Cortex of kidney (tissue), 1 donor: ENCODE measurements around the gene CALR3.
"Not testable (repeated sequence)": the region's sequence is repeated elsewhere in the genome, so short reads cannot be mapped to it uniquely, and the experiment has no call there.

Experiments
- DNase-seq: peaks from one replicate; lab custom pipeline; 2025; lab: John Stamatoyannopoulos, UW

Gene CALR3, protein sequence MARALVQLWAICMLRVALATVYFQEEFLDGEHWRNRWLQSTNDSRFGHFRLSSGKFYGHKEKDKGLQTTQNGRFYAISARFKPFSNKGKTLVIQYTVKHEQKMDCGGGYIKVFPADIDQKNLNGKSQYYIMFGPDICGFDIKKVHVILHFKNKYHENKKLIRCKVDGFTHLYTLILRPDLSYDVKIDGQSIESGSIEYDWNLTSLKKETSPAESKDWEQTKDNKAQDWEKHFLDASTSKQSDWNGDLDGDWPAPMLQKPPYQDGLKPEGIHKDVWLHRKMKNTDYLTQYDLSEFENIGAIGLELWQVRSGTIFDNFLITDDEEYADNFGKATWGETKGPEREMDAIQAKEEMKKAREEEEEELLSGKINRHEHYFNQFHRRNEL

DNA sequence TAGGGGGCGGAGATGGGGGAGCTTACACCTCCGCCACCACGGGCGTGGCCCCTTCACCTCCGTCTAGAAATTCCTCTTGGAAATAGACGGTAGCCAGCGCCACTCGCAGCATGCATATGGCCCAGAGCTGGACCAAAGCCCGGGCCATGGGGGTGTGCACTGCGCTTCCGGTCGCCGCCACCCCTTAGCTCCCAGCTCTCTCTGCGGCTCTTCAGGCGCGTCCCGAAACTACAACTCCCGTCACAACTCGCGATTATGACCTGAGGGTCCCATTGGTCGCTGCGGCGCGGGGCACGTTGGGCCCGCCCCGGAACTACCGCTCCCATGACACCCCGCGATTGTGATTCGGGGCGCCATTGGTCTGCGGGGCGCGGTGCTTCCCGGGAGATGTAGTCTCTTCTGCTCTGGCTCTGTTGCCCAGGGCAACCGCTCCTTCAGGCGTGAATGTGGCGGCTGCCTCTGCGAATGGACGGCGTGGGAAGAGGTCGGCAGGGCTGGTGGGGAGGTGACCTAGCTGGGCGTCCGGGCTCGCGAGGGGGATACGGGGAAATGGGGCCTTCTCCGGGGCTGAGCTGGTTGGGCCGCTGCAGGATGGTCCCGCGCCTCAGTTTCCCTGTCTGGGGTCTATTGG lies at the start of gene CALR3, which contains the start of gene C19orf44:
Gene CALR3 (minus strand): TSS at position 186 of the 631 bp plus-strand sequence. CDS start 38 bp downstream, at position 148.
Gene C19orf44 (plus strand): TSS at position 413 of the 631 bp plus-strand sequence. CDS start 4,399 bp downstream, outside the sequence.
- DNase-seq = peak; percentile 94

DNA sequence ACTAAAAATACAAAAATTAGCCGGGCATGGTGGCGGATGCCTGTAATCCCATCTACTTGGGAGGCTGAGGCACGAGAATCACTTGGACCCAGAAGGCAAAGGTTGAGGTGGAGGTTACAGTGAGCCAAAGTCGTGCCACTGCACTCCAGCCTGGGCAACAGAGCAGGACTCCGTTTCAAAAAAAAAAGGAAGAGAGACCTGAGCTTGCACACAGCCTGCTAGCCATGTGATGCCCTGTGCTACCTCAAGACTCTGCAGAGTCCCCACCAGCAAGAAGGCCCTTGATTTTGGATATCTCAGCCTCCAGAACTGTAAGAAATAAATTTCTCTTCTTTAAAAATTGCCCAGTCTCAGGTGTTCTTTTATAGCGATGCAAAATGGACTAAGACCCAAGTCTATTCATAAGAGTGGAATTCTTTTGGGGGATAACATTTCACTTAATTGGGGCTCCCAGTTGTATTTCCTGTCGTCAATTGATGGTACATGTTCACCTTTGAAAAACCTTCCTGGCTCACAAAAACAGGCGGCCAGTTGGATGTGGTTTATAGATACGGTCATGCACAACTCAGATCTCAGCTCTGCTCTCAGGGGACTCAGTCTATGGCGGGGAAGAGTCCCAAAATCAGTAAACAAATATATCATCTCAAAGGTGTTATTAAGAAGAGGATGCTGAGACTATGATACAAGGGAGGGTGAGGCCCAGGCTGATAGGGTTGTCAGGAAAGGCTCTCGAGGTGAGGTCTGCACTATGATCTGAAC lies 48.7 kb upstream of the CALR3 start:
- no peak for DNase-seq

DNA sequence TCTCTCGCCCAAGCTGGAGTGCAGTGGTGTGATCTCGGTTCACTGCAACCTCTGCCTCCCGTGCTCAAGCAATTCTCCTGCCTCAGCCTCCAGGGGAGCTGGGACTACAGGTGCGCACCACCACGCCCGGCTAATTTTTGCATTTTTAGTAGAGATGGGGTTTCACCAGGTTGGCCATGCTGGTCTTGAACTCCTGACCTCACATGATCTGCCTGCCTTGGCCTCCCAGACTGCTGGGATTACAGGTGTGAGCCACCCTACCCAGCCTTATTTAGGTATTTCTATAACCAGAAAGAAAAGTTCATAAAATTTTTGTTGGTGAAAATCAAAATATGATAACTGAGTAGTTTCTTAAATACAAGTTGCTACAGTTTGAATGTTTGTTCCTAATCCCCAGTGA lies 47.8 kb upstream of the CALR3 start:
- DNase-seq = not testable (repeated sequence)

DNA sequence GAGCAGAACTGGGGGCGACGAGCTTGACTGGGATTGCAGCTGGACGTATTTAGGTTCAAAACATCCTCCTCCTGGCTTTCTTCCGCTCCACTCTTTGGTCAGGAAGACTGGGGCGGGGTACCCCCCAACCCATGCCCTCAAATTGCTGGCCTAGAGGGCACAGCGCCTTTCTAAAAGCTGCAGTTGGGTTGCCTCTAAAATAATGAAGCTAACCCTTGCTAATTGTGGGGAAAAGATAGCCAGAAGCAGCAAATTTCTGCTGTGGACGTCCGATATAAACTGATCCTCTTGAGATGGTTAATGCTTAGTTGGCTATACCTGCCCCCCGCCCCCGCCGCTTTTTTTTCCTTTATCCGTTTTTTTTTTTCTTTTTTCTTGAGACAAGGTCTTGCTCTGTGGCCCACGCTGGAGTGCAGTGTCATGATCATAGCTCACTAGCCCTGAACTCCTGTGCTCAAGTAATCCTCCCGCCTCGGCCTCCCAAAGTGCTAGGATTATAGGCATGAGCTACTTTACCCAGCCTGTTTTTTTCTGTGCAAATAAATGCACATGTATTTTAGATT lies 47.0 kb upstream of the CALR3 start:
- DNase-seq = no peak

DNA sequence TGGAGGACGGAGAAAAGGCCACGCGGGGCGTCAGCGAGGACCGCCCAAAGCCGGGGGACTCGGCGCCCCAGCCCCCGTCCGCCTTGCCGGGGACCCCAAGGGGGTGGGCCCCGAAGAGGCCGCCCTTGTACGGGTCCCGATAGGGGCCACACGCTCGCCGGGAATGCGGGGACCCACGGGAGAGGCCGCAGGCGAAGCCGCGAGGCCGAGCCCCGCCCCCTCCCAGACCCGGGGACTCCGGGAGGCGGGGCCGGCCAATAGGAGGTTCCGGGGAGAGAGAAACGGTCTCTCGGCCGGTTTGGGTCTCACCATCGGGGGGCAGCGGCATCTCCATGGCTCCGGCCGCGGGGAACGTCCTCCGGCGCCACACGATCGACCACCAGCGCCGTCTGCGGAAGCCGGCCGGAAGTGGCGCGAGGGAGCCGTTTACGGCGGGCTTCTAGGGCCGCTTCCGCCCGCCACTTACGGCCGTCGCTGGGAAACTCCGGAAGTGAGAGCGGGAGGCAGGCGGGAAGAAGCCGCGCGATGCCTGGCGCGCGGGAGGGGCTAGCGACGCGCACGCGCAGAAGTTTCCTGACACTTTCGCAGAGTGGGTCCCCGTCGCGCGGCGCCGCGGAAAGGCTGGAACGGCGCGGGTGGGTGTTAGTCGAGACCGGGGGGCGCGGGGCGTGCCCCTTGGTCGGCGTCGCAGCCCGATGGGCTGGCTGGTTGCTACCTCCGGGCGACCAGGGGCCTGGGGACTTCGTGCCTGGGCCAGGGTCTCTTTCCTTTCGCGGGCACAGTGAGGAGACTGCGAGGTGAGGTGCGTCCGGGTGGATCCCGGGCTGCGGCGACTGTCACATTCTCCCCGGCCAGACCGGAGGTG lies 46.3 kb upstream of the CALR3 start, which contains the start of gene CHERP:
Gene CHERP (minus strand): TSS at position 393 of the 865 bp plus-strand sequence. CDS start 59 bp downstream, at position 334.
- no peak for DNase-seq

DNA sequence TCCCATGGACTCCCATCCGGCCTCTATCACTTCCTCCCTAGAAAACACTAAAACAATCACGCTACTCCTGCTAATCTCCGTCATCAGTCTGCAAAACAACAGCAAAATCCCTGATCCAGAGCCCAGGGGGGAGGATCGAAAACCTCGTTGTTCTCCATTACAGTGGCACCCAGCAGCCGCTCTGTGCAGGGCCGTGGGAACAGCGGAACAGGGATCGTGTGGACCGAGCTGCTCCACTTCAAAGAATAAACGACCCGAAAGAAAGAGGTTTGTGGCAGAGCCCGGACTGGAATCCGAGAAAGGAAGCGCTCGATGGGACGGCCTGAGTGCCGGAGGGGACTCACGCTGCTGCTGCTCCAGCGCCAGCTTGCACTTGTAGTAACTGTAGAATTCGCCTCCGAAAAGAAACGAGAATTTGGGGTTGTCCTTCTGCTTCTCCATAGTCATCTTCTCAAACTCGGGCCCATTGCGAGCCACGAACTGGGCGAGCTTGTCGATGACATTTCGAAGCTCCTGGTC lies 45.6 kb upstream of the CALR3 start:
- no peak for DNase-seq

DNA sequence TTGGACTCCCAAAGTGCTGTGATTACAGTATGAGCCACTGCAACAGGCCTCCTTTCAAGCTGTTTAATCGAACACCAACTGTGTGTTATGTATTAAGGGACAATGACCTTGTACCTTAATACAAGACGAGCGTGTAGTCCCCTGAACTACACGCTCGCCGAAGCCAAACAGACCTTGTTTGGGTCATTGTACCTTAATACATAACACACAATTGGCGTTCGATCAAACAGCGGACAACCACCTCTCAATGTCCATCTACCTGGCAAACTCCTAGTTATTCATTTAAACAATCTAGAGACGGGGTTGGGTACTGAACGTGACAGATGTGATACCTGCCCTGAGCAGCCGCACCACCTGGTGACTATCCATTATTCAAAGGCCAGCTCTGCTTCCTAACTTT lies 45.0 kb upstream of the CALR3 start:
- DNase-seq = no peak

DNA sequence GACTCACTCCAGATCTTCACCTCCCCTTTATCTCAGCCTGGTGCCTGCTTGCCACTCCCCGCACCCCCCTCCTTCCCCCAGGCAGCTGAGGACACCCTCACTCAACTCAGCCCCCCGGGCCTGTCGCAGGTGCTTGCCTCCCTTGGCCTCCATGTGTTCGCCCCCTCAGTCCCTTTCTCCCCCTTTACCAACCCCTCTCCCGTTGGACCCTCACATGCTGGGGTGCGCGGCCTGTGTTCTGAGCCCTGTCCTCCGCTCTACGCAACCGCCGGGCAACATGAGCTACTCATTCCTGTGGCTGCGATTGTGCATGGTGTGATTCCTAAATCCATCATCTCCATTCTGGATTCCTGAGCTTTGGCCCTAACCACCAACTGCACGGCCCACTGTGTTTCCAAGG lies 41.1 kb upstream of the CALR3 start:
- no peak for DNase-seq

DNA sequence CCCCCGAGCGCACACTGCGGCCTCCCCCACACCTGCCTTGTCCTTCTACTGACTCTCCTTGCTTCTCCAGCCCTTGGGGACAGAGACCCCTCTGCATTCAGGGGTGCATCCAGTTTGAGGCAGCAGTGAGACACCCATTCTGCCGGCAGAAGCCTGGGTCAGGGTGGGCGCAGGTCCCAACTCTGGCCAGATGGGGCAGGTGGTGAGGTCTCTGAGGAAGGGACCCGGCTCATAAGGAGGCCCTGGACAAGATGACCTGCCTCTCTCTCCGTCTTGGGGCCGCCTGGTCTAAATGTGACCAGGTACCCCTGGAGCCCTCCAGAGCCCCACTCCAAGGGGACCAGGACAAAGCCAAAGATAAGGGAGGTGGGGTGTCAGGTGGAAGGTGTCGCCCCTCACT lies 40.2 kb upstream of the CALR3 start:
- no peak for DNase-seq

DNA sequence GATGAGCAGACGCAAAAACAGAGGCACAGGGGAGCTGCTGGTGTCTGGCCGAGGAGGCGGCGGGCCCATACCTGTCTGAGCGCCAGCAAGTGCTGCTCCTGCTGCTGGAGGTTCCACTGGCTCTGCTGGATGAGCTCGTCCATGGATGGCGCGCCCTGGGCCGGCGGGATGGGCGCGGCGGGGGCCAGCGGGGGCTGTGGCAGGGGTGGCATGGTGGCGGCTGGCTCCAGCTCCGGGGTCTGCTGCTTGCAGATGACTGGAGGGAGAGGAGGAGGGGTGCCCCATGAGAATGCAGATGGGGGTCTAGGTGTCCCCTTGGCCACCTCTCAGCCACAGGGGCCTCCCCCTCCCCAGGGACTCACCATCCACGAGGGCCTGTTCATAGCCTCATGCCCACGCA lies 39.4 kb upstream of the CALR3 start:
- DNase-seq = no peak

DNA sequence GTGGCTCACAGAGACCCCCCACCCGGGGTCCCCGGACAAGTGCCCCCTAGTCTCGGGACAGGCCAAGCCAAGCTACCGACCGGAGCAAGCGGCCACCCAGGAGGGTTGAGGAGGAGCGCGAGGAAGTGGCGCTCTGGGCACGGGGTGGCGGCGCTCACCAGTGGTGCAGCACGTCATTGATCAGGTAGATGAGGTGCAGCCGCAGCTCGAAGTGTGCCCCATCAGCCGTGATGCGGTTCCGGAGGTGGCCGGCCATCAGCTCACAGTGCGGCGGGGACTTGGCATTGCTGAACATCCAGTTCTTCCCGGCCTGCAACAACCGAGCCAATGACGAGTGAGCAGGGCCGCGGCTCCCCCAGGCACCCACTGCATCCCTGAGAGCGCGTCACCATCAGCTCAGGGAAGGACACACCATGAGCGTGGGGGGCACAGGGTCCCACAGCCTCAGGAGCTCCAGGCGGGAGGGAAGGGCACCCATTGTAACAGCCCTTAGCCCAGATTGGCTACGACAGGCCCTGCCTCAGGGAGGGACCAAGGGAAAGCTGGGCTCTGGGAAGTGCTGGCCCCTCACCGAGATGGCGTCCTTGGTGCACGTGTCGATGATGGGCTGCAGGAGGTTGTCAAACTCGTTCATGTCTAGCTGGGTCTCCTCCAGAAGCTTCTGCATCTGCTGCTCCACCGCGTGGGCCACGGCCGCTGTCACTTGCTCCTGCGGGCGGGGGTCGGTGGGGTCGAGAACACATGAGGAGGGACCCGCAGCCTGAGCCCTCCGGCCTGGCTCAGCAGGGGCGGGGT lies 36.7 kb upstream of the CALR3 start:
- DNase-seq = no peak

DNA sequence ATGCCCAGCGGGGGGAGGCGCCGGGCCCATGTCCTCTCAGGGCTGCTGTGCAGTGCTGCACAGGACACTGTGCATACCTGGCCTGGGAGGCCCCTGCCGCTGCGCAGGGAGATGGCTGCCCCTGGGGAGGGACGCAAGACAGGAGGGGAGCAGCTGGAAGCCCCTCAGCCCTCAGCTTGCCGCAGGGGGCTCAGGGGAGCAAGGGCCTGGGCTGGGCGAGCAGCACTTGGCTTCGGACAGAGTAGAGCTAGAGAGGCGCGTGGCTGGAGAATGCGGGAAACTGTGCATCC lies 35.4 kb upstream of the CALR3 start:
- DNase-seq = no peak

DNA sequence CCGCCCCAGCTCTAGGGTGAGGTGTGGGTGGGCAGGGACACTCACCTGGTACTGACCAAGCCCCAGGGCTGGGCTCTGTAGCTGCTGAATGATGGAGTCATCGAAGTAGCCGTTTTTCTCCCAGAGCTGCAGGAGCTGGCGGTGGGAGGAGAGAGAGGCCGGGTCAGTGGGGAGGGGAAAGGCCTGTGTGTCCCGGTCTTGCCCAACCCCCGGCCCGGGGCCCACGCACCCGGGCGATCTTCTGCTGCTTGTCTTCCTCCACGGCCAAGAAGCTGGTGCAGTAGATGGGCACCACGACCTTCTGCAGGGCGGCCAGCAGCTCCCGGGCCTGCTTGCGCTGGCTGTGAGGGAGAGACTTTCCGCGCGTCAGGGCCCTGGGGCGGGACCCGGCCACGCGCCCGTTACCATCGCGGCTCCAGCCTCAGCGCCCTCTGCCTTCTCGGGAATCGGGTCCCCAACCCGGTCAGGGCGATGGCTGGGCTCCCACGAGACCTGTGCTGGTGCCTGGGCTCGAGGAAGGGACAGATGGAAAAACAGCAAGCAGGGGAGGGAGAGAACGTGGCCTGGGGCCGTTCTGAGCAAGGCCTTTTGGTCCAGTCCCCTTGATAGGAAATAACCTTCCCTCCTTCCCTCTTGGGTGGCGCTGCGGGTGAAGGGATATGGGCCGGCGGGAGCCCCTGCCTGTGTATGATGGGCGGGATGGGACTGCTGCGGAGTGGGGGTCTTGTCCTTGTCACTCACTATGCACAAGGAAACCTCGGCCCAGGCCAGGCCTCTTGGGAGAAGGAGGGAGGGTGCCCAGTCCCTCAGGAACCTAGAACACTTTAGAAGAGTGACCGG lies 34.8 kb upstream of the CALR3 start:
- no peak for DNase-seq

DNA sequence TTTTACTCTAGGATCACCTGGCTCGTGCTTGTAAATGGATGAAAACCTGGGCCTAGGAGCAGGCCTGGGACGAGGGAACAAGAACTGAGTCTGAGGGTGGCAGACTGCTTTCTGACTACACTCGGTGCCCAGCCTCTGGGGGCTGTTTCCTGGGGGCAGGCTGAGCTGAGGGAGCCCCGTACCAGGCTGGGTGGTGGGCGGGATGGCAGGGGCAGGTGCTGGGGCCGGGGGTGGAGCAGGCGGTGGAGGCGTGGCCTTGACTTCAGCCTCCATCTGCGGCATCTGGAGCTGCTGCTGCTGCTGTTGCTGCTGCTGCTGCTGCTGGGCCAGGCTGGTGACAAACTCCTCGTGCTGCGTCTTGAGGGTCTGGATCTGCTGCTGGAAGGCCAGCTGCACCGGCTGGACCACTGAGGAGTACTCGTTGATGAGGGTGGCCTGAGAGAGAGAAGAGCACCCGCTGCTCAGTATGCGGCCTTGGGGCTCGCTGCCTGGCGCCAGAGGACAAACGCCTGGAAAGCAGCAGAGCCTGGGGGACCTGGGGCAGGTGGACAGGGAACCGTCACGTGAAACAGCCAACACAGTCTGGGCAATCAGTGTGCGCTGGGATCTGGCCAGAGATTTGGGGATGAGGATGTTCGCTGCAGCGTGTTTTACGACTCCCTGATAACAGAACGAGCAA lies 33.6 kb upstream of the CALR3 start:
- no peak for DNase-seq

DNA sequence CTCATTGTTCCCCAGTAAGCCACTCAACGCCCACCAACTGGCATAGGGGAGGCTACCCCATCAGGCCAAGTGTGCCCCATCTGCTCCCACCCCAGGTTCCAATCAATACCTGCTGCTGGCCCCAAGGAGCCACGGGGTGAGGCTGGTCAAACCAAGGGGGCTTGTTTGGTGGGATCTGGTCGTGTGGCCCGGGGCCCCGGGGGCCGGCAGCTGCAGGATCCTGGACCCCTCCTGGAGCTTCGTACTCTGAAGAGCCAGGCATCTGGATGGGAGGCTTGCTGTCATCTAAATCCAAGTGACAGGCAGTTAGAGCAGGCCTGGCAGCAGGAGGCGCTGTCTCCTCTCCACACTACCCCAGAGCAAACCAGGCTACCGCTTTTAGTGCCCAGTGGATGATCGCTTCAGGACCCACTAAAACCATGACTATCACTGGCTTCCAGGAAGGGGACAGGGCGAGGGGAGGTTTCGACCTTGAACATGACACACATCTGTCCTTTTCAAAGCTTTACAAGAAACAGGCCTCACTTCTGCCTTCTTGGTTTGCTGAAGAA lies 32.1 kb upstream of the CALR3 start:
- DNase-seq = no peak

DNA sequence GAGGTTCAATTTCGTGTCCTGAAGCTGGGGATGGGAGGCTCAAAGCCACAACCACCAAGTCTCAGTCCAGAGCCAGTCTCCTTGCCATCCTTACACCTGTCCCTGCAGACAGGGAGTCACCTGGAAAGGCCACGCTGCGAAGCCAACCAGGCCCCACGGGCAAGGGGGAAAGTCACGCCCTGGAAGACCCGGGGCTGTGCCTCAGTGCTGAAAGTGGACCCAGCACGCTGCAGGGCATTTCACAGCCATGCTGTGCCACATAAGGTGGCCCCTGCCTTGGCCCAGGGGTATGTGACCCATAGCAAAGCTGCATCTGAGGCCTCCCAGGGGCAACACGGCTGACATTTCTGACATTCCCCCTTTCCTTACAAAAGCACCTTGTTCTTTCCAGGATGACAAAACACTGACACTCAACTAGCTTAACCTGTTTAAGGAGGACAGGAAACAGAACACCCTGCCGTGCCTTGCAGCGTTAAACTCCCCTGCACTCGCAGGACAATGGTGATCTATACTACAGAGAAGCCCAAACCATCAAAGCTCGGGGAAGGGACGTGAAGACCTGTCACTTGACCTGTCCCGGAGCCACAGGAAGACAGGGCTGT lies 31.5 kb upstream of the CALR3 start:
- no peak for DNase-seq

DNA sequence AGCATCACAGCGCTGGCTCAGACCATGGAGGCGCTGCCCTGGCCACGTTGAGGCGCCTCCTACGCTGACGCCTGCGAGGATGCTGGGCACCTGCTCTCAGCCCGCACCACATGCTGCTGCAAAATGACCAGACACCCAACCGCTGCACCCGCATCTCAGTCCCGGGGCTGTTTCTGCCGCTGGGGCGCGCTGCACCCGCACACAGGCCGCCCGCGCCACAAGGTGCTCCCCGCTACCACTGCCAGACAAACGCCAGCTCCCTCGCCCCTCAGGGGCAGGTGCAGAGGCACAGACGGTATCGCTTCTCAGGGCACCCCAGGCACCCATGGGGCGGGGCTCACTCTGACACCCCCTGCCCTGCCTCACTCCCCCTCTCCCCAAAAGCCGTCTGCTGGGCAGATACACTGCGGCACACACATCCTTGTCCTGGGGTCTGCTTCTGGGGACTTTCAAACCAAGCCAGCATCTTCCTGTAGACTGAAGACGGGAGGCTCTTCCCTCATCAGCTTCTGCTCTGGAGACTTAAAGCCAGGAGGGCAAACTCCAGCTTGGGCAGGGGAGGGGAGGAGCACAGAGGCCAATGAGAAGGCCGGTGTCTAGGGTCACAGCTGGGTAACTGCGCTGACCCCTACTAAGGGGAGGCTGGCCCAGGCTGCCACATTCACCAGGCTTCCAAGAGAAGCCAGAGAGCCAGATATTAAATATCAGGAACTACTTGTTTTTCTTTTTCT lies 29.9 kb upstream of the CALR3 start:
- DNase-seq = no peak
